Type B pancreatic cell (in vitro differentiated cells): ENCODE measurements around the gene CNTFR. TPM values are rescaled to one million over a fixed set of nuclear protein-coding genes. Genes with fewer than 3 reads are reported as not detected.

Experiments
- DNase-seq: peaks from one replicate; pipeline ENCODE4 v3.0.0; 2021; ENCODE audit warnings: mixed read lengths; ENCODE audit not compliant: unreplicated experiment; ENCODE audit errors: extremely low spot score
- H3K27ac Mint-ChIP-seq: 2 replicates; pipeline ENCODE4 v1.8.0; 2021; ENCODE audit warnings: mild to moderate bottlenecking, mixed read lengths
- H3K27me3 Mint-ChIP-seq: 2 replicates; pipeline ENCODE4 v1.8.0; 2021; ENCODE audit warnings: mixed read lengths
- H3K36me3 Mint-ChIP-seq: 2 replicates; pipeline ENCODE4 v1.8.0; 2021; ENCODE audit warnings: mixed read lengths
- H3K4me1 Mint-ChIP-seq: one replicate; pipeline ENCODE4 v1.8.0; 2021; ENCODE audit warnings: mixed read lengths; ENCODE audit not compliant: unreplicated experiment
- H3K4me3 Mint-ChIP-seq: 2 replicates; pipeline ENCODE4 v1.8.0; 2021; ENCODE audit warnings: mild to moderate bottlenecking, mixed read lengths
- H3K9me3 Mint-ChIP-seq: 2 replicates; pipeline ENCODE4 v1.8.0; 2021; ENCODE audit warnings: mixed read lengths
- total RNA-seq: library from RNA; stranded (reverse); gene quantifications from 2 replicates; pipeline ENCODE4 v1.2.1, GENCODE V29; 2021; ENCODE audit warnings: low replicate concordance
- TF ChIP-seq, protein P1 (sequence below): fragments of 200-600 bp; sonication (generic); conservative IDR thresholded peaks from 2 replicates; pipeline ENCODE4 v1.5.0; 2021; ENCODE audit warnings: antibody characterized with exemption, mild to moderate bottlenecking

Gene CNTFR
- total RNA-seq, 1 donor from 2014 or later: 24.2 TPM

DNA sequence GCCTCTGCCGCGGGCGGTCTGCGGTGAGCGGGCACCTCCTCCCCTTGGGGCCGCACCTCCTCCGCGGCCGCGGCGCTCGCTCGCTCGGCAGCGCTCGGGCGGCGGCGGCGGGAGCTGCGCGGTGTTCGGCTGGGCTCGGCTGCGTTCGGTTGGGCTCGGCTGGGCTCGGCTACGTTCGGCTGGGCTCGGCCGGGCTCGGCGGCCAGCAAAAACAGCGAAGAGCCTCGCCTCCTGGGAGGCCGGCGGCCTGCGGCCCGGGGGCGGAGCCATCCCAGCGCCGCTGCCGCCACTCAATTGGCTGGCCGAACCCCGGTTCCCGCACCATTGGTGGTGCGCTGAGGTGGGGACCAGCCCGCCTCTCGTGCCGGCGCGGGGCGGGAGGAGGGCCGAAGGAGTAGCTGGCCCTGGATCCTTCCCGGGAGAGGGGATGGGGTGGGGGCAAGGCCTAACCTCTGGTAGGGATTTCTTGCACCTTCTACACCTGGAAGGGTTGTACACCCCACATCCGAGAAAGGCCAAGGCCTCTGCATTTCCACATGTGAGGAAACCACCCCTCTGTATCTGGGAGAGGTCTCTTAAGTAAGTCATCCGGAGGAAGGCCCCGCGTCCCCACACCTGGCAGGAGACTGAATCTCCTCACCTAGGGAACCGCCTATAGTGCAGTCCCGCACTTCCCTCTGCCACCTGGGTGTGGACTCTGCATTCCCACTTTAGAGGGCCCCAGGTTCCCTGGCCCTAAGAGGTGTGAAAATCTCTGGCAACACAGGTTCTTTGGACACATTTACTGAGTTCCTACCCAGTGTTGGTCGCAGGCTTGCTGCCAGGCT, 66.3 kb downstream of the CNTFR start, which contains the start of gene ENHO:
Gene ENHO (minus strand): TSS at position 20 of the 827 bp plus-strand sequence. CDS start 1,295 bp downstream, outside the sequence.
- H3K27ac Mint-ChIP-seq: peak within 1 kb of the TSS; percentile 64
- peak; percentile 94 for DNase-seq
- peak within 1 kb of the TSS; percentile 88 for H3K4me3 Mint-ChIP-seq
- peaks cover 48% of the 10 kb centered on the region for H3K27me3 Mint-ChIP-seq
- H3K36me3 Mint-ChIP-seq: no peaks in the 10 kb centered on the region
- TF ChIP-seq, protein P1, sequence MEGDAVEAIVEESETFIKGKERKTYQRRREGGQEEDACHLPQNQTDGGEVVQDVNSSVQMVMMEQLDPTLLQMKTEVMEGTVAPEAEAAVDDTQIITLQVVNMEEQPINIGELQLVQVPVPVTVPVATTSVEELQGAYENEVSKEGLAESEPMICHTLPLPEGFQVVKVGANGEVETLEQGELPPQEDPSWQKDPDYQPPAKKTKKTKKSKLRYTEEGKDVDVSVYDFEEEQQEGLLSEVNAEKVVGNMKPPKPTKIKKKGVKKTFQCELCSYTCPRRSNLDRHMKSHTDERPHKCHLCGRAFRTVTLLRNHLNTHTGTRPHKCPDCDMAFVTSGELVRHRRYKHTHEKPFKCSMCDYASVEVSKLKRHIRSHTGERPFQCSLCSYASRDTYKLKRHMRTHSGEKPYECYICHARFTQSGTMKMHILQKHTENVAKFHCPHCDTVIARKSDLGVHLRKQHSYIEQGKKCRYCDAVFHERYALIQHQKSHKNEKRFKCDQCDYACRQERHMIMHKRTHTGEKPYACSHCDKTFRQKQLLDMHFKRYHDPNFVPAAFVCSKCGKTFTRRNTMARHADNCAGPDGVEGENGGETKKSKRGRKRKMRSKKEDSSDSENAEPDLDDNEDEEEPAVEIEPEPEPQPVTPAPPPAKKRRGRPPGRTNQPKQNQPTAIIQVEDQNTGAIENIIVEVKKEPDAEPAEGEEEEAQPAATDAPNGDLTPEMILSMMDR: no peak
- H3K9me3 Mint-ChIP-seq: no peaks in the 10 kb centered on the region
- peaks cover 16% of the 10 kb centered on the region for H3K4me1 Mint-ChIP-seq

DNA sequence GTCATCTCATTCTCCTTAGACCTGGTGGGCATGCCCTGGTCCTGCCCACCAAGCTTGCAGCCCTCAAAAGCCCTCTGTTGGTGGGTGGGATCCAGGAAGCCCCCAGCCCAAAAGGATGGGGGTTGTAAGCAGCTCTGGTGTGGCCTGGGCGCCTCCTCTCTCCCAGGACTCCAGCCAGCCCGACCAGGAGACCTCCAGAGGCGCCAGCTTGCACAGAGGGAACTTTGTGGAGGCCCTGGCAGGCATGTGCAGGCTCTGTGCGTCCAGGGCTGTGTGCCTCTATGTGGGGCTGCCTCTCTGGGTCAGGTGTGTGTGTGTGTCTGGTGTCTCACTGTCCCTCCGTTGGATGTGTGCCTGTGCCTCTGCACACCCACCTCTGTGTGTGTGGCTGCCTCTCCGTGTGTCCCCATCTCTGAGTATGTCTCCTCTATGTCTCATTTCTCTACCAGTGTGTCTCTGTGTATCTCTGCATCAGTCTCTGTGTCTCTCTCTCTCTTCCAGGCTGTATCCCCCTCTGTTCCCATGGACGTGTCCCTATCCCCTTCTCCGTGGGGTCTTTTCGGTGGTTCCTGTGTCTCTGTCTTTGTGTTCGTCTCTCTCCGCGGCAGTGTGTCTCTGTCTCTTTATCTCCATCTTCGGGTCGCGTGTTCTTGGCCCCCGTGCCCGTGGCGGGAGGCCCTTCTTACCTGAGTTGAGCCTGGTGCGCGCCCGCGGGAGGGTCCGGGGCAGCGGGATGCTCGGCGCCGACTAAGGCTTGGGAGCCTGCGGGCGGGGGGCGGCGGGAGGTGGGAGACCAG, 67.2 kb downstream of the CNTFR start:
- H3K4me3 Mint-ChIP-seq: peak overlapping the region; percentile 88
- H3K27ac Mint-ChIP-seq: peak overlapping the region; percentile 64
- H3K9me3 Mint-ChIP-seq: no peaks in the 10 kb centered on the region
- H3K36me3 Mint-ChIP-seq: no peaks in the 10 kb centered on the region
- TF ChIP-seq, protein P1: no peak
- peaks cover 16% of the 10 kb centered on the region for H3K4me1 Mint-ChIP-seq
- no peak for DNase-seq
- H3K27me3 Mint-ChIP-seq: peaks cover 47% of the 10 kb centered on the region

DNA sequence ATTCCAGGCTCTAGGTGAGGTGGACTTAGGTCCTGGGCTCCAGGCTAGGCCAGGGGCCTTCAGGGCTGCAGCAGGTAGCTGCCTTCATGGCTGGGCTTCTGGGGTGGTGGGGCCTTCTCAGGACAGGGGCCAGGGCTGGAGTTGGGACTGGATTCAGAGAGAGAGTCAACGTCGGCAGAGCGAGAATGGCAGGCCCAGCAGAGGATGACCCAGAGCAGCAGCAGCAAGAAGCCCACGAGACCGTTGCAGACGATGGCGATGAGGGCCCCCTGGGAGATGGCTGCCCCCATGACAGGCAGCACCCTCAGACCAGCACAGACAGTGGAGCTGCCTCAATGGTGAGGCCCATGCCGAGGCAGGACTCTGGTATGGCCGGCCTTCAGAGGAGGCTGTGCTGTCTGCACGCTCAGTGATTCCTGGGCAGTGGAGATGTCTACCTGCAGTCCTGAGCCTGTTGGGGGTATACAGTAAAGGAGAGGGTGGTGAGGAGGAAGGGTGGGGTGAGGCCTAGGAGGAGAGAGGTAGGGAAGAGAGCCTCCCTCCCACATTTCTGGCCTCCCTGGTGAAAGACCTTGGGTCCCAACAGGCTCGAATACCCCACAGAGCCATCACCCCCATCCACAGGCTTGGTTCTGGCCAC, 68.0 kb downstream of the CNTFR start:
- Mint-ChIP-seq H3K27ac (no peak overlapping the region), H3K36me3 (no peaks in the 10 kb centered on the region), H3K4me1 (peaks cover 16% of the 10 kb centered on the region), H3K27me3 (peaks cover 44% of the 10 kb centered on the region), H3K4me3 (peak overlapping the region; percentile 49), H3K9me3 (no peaks in the 10 kb centered on the region)
- DNase-seq: no peak
- TF ChIP-seq, protein P1: no peak

DNA sequence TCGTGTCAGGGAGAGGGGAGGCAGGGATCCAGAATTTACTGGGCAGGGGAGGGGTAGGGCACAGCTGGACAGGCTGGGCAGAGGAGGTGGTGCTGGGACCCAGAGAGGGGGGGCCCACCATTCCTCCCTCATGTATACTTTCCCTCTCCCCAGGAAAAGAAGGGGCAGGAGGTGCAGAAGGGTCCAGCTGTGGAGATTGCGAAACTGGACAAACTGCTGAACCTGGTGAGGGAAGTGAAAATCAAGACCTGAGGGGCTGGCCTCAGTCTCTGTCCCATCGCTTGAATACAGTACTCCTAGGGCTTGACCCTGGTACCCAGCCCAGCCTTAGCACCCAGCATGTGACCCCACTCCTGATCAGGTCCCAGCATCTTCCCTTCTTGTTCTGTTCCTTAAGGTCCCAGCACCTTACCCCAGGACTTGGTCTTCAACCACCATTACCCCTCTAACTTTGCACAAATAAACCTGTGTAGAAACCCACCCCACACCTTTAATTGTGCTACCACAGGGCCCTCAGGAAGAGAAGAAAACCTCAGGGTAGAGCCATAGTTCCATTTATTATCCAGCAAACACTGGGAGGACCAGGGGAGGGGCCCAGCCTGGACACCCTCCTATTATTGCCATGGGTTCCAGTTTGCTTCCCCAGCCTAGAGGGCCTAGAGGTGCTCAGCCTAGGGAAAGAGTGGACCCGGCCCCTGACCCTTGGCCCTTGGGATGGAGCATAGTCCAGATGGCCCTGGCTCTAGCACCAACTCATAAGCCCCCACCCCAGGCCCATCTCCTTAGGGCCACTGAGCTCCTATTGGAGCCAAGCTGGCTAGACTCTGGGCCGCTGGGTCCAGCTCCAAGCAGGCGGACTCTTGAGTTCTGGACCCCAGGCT, 68.8 kb downstream of the CNTFR start:
- H3K9me3 Mint-ChIP-seq: no peaks in the 10 kb centered on the region
- peaks cover 16% of the 10 kb centered on the region for H3K4me1 Mint-ChIP-seq
- no peak overlapping the region for H3K27ac Mint-ChIP-seq
- H3K36me3 Mint-ChIP-seq: no peaks in the 10 kb centered on the region
- DNase-seq: no peak
- TF ChIP-seq, protein P1: no peak
- peaks cover 43% of the 10 kb centered on the region for H3K27me3 Mint-ChIP-seq
- H3K4me3 Mint-ChIP-seq: peak overlapping the region; percentile 49

DNA sequence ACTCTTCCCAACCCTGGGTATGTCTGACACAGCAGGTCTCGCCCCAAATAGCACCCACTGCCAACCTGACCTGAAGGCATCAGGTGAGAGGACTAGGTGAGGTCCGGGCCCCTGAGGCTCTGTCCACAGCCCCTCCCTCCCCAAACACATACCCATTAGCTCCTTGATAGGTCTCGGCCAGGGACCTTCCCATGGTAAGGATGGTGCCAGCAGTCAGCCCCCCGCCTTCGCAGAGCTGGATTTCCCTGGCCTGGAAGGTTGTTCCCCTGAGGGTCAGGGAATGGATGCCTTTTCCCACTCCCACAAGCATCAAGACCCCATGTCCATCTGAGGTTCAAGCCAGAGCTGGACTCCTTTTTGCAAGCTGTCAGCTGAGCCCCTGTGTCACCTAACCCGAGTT, 69.4 kb downstream of the CNTFR start:
- Mint-ChIP-seq H3K27me3 (peaks cover 38% of the 10 kb centered on the region), H3K4me1 (peaks cover 16% of the 10 kb centered on the region), H3K27ac (no peak overlapping the region), H3K36me3 (no peaks in the 10 kb centered on the region), H3K9me3 (no peaks in the 10 kb centered on the region), H3K4me3 (no peak overlapping the region)
- no peak for DNase-seq
- TF ChIP-seq, protein P1: no peak
